ENCODE measurements around the gene NDE1.

The NDE1 gene

GRCh38 chr16:15769239-15769638, 119.2 kb downstream of the NDE1 start:
- no peak for DNase-seq (ENCODE audit: low read depth in 2 of 2)

- DNase-seq (ENCODE audit: low read depth in 2 of 2): no peak
Measured at GRCh38 chr16:15770107-15770506, 120.1 kb downstream of the NDE1 start.

DNA sequence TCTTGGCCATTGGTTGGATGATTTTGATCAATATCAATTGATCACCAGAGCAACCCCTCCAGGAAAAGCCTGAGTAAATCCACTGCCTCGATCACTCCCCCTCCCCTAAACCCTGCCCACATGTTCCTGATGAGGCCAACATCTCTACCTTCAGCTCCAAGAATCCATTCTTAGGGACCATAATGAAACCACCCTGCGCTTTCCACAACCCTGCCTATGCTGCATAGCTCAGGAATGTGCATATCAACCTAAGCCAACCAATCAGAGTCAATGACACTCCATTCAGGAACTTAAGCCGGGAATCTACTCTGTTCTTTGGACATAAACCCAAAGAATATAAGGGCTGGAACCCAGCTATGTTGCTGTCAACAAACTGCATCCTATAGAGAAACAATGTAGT, 120.5 kb downstream of the NDE1 start:
- no peak for DNase-seq (ENCODE audit: low read depth in 2 of 2)

- DNase-seq (ENCODE audit: low read depth in 2 of 2): no peak
Measured at GRCh38 chr16:15771694-15772093, 121.6 kb downstream of the NDE1 start.

- DNase-seq (ENCODE audit: low read depth in 2 of 2): no peak
Measured at GRCh38 chr16:15772579-15773293, 122.7 kb downstream of the NDE1 start.

DNA sequence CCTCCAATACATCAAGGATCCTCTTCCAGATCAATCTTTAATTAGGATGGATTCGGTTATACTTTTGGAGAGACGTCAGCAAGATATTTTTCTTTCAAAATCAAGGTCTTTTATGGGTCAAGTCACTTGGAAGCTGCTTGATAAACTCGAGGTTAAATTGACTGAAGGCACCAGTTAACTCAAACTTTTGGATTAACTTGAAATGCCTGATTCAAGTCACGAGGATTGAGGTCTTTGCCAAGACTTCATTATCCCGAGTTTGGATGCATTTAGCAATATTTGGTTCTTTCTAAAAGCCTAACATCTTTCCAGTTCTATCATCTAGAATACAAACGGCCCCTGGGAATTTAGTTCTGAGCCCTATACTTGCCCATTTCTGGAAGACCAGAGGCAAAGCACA, 123.9 kb downstream of the NDE1 start:
- DNase-seq (ENCODE audit: low read depth in 2 of 2): no peak

DNA sequence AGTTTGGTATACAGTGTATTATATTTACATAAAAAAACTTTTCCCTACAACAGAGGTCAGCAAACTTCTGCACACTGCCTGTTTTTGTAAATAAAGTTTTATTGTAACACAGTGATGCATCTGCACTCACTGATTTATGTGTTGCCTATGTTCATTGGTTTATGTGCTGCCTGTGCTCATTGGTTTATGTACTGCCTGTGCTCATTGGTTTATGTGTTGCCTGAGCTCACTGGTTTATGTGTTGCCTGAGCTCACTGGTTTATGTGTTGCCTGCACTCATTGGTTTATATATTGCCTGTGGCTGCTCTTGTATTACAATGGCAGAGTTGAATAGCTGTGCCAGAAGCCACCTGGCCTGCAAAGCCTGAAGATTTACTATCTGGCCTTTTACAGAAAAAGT, 125.2 kb downstream of the NDE1 start:
- no peak for DNase-seq (ENCODE audit: low read depth in 2 of 2)

GRCh38 chr16:15775663-15776304, 125.7 kb downstream of the NDE1 start:
- DNase-seq (ENCODE audit: low read depth in 2 of 2): no peak
